GM12872 (cell line): ENCODE results near the gene TAF6L.

Source experiments
- CTCF ChIP-seq: IDR thresholded peaks from 3 replicates; pipeline ENCODE4 v1.5.1; 2011; ENCODE audit warnings: low read depth, mild to moderate bottlenecking, low read length, moderate library complexity; ENCODE audit not compliant: insufficient read depth

The TAF6L gene

GRCh38 chr11:62817129-62817528 is 45.9 kb downstream of the TAF6L start:
- no peak for TF ChIP-seq CTCF

- TF ChIP-seq CTCF: no peak
Measured at GRCh38 chr11:62823677-62824076, 52.5 kb downstream of the TAF6L start.

GRCh38 chr11:62830904-62831519 is 59.8 kb downstream of the TAF6L start:
- no peak for TF ChIP-seq CTCF

- TF ChIP-seq CTCF: no peak
Measured at GRCh38 chr11:62831520-62832335, 60.5 kb downstream of the TAF6L start, which contains the start of gene STX5. STX5 (minus strand) TSS chr11:62832051; CDS start chr11:62831243, 808 bp downstream.

GRCh38 chr11:62832336-62833234 is 61.4 kb downstream of the TAF6L start, which contains the start of gene TEX54:
TEX54 (minus strand) TSS chr11:62832841.
- TF ChIP-seq CTCF: no peak

GRCh38 chr11:62835336-62835735 is 64.1 kb downstream of the TAF6L start:
- no peak for TF ChIP-seq CTCF
